Measurements from ENCODE around the gene DLGAP1.
"Not testable (repeated sequence)": the region's sequence is repeated elsewhere in the genome, so short reads cannot be mapped to it uniquely, and the experiment has no call there.

DLGAP1 gene

DNA sequence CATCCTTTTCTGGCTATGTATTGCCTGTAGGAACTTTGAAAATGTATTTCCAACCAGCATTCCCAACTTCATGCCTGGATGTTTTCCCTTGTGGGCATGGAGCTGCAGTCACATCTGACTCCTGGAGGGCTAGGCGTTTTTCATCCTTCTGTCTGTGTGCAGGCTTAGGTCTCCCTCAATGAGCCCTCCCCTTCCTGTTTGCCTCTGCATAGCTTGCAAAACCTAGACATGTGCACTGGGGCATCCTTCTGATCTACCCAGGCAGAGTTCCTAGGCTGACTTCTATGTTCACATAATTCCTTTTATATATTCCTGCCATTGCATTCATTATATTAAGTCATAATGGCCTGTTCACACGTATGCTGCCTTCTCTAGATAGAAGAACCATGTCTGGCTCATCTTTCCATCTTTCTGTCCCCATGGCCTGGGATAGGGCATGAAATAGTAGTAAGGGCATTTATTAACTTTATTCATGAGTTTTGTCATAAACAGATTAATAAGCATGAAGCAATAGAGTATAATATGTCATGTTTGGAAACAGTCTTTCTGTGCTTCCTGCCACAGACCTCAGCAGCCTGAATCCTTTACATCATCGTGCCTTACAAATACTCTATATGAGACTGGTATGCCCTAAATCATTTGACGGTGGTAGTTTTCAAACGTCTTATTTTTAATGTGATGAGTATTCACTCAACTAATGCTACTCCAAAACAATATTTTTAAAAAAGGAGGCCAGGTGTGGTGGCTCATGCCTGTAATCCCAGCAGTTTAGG is 809.5 kb downstream of the DLGAP1 start:
- DNase-seq: no peak

DNA sequence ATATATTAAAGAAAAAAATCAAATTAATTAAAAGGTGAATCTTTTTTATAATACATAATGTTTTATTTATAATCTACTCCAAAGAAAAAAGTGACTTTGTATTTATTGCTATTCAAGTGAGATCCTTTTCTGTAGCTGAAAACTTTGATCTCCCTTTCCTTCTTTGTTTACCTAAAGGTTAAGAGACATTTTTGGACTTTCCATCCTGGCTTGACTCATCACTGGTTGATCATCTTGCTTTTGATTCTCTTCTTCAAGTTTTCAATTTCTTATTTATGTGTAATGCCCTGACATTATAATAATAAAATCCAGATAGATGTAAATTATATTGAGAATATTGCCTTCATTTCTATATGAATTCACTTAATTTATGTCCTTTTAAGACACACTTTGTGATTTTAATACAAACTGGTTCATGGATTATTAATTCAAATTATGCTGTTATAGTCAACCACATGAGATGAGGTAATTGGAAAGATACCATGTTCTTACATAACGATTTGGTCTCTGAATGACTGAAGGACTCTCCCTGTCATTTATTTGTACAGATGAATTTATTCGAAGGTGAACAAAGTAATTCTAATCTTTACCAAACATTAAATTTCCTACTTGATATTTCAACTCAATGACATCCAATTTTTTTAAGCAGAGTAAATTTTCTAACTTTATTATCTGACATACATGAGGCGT is 820.7 kb downstream of the DLGAP1 start:
- no peak for DNase-seq

DNA sequence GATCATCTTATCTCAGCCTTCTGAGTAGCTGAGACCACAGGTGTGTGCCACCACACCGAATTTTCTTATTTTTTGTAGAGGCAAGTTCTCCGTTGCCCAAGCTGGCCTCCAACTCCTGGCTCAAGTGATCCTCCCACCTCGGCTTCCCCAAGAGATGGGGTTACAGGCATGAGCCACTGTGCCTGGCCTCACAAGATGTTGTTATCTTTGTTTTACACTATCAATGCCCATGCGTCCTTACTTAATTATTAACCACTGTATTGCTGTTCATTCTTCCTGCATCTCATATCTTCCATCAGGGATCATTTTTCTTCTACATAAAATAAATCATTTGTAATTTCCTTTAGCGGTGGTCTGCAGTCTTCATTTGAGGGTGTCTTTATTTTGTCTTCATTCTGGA is 823.2 kb downstream of the DLGAP1 start:
- DNase-seq: no peak

DNA sequence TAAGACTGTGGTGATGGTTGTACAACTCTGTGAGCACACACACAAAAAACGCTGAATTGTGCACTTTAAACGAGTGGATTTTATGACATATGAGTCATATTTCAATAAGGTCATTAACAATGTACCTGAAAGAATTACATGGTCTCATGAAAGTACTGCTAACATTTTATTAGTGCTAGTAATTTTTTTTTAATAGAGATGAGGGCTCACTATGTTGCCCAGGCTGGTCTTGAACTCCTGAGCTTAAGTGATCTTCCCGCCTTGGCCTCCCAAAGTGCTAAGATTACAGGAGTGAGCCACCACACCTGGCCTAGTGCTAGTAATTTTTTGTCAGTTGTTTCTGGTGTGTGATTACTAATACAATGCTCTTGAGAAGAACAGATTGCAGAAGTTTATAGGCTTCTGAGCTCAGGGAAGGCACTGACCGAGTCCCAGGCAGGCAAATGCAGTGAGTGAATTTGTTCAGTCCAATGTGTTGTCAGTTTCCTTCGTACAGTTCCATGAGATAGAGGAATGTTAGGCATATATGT is 828.1 kb downstream of the DLGAP1 start:
- no peak for DNase-seq

DNA sequence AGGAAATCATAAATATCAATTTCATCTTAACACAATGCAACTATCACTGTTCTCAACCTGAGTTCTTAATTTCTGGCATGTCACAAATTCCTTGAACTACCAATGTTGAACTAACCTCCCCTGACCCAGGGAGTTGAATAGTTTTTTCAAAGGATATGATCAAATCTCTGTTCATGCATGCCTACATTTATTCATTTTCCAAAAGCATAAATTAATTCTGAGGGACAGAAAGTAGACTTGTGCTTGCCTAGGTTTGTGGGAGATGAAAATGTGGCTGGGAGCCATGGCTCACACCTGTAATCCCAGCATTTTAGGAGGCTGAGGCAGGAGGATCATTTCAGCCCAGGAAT is 829.4 kb downstream of the DLGAP1 start:
- DNase-seq: no peak

DNA sequence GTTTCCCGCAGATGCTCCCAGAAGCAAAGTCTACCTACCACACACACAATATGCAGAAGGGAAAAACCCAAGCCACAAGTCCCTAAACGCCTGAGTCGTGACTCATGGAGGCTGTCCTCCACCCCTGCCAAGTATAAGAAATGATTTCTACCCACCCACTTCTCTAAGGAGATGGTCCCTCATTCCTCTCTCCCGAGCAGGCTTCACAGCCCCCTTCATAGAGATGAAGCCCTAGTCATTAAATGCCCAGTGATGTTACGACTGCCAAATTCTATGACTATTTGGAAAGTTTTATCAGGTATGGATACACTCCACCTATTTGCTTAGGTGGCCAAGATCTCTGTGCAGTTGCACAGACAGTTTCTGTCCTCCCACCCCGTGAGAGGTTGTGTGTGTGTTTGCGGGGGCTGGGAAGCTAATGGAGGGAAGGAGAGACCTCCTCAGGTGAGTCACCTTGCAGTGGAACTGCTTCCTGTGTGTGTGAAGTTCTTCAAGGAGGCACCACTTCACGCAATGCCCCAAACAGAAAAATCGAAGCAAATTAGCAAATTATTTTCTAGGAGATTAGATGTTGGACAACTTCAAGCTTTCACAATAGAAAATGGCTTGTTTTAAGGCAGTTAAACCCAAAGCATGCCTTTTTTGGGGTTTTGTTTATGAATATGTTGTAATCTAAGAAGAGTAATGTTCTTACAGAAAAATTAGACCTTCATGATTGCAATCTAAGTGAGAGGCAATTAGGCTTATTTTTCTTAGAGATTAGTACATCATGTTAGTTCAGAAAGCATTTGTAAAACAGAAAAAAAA is 830.0 kb downstream of the DLGAP1 start:
- no peak for DNase-seq

DNA sequence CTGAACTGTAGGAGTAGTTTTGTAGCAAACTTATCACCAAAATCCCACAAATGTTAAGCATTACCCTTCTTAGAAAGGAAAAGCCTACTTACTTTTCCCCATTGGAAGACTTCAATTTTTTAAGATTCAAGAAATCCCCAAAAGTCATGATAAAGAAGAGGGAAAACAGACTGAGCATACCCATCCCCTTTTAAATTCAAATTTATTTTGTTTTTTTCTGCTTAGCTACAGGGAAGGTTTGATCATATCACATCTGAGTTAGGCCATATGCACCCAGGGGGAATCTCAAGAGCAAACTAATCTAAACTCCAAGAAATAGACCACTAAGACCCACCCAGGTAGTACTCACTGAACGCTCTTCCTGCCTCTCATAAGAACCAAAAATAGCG is 830.6 kb downstream of the DLGAP1 start:
- DNase-seq: no peak

DNA sequence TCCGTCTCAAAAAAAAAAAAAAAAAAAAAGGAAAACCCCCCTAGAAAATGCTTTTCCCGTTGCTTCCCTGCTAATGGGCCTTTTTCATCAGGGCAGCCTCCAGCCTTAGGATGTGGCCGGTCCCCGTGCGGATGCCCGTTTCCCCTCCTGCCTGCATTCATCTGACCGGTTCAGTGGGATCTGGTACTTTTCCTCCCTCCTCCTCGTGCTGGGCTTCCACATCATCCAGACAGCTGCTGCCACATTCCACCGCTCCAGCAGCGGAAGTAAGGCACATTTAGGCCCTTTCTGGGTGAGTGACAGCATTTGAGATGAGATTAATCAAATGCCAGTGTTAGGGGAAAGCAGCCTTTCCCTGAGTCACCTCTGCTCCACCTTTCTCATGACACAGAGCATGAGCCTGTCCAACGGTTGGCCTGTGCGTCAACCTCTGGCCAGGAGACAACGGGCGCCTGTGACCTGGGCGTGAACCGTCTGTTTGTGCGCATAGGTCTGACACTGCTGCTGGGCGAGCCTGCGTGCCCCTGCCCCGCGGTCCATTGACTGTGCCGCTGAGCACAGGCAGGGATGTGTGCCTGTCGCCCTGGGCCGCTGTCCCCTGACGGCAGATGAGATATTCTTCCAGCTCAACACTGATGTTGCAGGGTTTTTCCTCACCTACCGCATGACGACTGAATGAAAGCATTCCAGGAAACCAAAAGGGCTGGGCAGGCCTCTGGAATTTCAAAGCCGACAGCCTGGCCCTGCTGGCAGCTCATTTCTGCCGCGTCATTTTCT is 831.1 kb downstream of the DLGAP1 start:
- DNase-seq: no peak

DNA sequence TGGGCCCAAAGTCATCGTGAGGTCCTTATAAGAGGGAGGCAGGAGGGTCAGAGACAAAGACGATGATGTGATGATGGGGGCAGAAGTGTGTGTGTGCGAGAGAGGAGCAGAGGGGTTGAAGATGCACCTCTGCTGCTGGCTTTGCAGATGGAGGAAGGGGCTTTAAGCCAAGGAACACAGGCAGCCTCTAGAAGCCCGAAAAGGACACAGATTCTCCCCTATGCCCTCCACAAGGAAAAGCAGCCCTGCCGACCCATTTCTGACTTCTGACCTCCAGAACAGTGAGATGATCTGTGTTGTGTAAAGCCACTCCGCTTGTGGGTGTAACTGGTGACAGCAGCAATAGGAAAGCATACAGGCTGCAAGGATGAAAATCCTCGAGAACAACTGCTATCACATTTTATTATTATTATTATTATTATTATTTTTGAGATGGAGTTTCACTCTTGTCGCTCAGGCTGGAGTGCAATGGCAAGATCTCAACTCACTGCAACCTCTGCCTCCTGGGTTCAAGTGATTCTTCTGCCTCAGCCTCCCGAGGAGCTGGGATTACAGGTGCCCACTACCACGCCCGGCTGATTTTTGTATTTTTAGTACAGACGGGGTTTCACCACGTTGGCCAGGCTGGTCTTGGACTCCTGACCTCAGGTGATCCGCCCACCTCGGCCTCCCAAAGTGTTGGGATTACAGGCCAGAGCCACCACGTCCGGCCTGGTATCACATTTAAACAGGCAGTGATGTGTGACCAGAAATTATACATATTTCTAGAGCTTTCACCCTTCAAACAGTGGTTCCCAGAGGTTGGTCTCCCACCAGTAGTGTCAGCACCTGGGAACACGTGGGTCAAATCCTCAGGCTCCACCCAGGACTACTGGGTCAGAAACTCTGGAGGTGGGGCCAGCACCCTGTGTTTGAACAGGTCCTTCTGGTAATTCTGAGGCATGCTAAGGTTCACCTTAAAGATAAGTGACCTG is 834.7 kb downstream of the DLGAP1 start:
- no peak for DNase-seq

DNA sequence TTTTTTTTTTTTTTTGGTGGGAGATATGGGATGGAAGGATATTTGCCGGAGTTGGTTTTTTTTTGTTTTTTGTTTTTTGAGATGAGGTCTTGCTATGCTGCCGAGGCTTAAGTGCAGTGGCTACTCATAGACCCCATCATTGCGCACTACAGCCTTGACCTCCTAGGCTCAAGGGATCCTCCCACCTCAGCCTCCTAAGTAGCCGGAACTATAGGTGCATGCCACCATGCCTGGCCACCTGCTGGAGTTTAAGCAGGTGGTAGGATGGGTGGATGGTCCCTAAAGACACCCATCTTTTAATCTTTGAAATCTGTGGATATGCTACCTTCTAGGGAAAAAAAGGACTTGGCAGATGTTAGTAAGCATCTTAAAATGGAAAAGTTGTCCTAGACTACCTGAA is 835.4 kb downstream of the DLGAP1 start:
- DNase-seq: no peak

DNA sequence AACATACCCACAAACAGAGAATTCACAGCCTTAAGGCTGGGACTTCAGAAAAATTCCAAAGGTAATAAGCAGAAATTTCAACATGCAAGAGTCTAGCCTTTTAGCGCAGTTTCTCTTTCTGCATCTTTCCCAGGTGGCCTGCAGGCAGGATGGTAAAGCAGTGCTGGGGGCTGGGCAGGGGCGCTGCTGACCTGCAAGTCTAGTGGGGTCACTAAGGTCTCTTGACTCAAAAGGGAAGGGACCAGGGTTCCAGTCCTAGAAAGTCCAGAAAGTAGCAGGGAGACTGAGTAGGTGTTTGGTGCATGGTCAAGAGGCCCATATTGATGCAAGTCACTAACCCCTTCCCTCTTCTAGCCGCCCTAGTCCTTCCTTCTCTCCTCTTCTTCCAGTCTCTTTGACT is 835.9 kb downstream of the DLGAP1 start:
- no peak for DNase-seq

DNA sequence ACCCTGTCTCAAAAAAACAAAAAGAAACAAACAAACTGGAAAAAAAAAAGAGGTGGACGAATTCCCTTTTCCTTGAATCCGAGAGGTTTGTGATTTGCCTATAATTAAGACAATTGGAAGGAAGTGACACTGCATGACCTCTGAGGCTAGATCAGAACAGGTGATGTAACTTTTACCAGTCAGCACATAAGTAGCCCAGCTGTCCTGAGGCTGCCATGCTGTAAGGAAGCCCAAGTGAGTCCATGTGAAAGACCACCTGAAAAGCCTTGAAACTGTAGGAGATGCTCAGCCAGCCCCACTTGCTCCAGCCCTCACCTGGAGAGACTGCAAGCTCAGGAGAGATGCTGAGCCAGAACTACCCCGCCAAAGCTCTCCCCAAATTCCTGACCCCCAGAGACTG is 838.4 kb downstream of the DLGAP1 start:
- no peak for DNase-seq

DNA sequence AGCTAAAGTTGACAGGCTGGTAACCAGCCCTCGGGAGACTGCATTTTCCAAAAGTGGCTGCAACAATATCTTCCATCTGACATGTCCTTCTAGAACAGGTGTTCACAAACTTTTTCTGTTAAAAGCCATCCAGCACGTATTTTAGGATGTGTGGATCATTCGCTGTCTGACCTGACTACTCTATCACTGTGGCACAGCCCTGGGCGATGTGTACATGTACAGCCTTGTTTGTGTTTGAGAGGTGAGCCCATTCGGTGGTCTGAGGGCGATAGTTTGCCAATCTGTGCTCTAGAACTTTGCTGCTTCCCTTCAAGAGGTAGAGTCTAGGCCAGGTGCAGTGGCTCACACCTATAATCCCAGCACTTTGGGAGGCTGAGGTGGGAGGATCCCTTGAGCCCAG is 839.0 kb downstream of the DLGAP1 start:
- DNase-seq: no peak

DNA sequence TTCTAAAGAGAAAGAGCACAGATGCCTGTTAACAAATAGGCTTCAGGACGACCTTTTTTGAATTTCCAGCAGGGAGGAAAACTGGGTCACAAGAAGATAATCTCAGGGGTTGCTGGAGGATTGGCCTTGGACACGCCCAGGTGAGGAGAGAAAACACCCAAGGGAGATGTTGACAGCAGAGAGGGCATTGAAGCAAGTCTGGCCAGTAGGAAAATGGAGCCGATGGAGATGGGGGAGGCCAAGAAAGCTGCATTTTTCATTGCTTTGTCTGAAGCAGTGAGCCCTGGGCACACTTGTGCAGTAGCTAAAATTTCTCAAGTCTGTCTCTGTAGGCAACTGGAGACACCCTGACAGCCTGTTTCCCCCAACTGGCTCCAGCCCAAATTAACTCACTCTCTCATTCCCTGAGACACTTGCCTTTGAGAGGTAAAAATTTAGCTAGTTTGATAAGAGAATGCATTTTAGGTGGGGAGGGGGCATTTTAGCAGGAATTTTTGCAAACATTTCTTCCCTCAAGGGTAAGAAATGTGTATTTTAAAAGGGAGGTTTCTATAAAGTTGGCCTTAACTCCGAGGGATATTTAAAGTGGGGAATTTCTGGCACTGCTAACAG is 839.6 kb downstream of the DLGAP1 start:
- no peak for DNase-seq

DNA sequence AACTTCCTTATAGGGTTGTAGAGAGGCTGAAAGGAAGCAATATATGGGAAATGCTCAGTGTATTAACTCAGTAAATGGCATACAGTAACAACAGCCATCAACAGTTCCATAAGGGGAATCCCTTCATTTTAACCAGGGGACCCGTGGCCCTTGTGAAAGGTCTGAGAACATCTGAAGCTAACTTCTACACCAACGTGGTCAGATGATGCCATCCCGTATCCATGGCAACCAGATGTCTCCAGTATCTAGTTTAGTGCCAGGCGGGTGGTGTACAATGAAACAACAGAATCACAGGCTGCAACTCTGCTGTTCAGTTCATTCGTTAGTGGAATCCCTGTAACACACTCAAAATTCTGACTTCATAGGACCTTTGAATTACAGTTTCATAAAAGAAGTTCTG is 842.8 kb downstream of the DLGAP1 start:
- no peak for DNase-seq

DNA sequence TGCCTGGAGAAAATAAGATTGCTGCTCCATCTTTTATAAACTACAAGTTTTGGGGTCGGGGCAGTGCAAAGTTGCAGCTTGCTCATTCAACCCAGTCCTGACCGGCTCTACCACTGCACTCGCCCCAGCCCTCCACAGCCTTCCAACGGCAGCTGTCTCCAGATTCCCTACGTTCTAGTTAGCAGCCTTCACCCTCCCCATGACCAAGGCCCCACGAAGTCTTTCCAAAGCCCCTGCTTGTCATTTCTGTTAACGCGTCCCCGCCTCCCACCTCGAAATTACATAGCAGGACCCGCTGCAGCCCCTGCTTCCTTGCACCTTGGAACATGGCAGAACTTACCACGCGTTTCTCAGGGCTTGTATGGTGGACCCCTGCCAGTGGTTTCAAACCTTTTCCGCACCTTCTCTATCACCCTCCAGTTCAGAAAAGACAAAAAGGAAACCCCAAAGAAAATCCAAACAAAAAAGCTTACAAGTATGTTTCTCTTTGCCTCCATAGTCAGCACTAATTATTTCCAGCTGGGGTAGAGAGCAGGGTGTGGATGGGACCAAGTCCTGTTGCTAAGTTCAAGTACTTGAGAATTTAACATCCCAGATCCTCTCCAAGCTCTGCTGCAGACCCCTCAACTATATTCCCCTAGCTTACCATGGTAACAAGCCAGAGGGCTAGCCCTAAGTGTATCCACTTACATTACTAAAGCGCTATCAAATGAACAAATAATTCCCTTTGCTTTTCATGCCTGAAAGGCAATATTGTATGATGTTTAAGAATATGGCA is 843.6 kb downstream of the DLGAP1 start:
- no peak for DNase-seq

DNA sequence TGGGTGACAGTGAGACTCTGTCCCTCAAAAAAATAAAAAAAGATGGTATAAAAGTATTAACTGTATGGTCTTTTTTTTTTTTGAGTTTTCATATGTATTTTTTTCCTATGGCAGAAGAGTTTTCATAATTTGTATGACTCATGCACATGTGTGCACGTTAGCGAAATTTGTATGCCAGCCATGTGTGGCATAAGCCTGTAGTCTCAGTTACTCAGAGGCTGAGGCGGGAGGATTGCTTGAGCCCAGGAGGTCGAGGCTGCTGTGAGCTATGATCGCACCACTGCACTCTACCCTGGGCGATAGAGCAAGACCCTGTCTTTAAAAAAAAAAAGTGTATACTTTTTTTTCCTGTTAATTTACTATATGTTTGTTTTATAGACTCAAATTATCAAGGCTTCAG is 844.3 kb downstream of the DLGAP1 start:
- DNase-seq: no peak

DNA sequence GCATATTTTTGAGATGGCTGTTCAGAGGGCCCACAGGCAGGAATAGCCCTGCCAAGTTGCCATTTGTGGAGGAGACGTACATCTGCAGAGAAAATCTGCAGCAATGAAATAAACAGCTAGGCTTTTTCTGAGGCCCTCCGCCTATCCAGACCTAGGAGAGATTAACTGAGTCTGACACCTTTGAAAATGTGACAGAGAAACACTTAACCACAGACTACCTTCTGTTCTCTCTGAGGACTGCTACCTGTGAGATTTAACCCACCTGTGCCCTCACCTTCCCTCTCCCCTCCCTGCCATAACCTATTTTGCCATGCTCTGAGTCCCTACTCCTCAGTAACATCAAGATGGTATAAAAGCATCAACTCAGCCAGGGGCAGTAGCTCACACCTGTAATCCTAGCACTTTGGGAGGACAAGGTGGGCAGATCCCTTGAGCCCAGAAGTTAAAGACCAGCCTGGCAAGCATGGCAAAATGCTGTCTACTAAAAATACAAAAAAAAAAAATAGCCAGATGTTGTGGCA is 844.9 kb downstream of the DLGAP1 start:
- no peak for DNase-seq

DNA sequence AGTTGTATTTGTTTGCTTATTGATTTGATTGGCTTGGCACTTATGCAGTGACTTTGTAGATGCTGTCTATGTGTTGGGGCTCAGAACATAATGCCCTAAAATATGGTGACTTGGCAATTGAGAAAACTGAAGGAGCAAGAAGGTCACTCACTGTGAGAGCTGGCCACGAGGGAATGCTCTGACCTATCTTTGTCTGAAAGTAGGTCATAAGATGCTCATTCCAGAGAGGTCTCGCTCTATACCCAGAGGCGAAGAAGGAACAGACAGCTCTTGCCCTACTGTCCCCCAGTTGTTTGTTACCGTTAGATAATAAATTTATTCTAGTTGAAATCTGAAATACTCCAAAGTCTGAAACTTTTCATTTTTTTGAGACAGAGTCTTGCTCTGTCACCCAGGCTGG is 846.6 kb downstream of the DLGAP1 start:
- no peak for DNase-seq

DNA sequence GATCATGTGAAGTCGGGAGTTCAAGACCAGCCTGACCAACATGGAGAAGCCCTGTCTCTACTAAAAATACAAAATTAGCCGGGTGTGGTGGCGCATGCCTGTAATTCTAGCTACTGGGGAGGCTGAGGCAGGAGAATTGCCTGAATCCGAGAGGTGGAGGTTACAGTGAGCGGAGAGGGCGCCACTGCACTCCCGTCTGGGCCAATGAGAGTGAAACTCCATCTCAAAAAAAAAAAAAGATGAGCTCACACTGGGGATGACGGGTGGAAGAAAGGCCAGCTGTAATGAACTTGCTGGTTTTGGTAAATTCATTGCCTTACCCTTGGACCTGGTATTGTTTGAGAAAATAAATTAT is 847.0 kb downstream of the DLGAP1 start:
- not testable (repeated sequence) for DNase-seq

All from cortex of kidney (tissue), 1 donor.